HepG2 (cell line): Measurements from ENCODE around the gene ADM5. TPM values are rescaled to one million over a fixed set of nuclear protein-coding genes. Genes with fewer than 3 reads are reported as not detected.

ENCODE experiments used
- DR1 ChIP-seq: sonication (generic); formaldehyde crosslinking; IDR thresholded peaks from 2 replicates; pipeline ENCODE4 v1.8.0; 2021; ENCODE audit warnings: mild to moderate bottlenecking, missing genetic modification reagents, inconsistent platforms
- ESRRA ChIP-seq: sonication (generic); formaldehyde crosslinking; IDR thresholded peaks from 2 replicates; pipeline ENCODE4 v1.5.1; 2020; ENCODE audit warnings: mild to moderate bottlenecking, low read depth, missing genetic modification reagents
- FLYWCH1 ChIP-seq: sonication (generic); formaldehyde crosslinking; IDR thresholded peaks from 2 replicates; pipeline ENCODE4 v1.8.1; 2023; ENCODE audit warnings: mild to moderate bottlenecking, missing genetic modification reagents
- MED1 ChIP-seq: sonication (generic); formaldehyde crosslinking; IDR thresholded peaks from 2 replicates; pipeline ENCODE4 v1.4.0; 2020; ENCODE audit warnings: missing genetic modification reagents
- NFE2 ChIP-seq: sonication (generic); formaldehyde crosslinking; IDR thresholded peaks from 2 replicates; pipeline ENCODE4 v1.4.0; 2020; ENCODE audit warnings: missing genetic modification reagents
- NR2F2 ChIP-seq: IDR thresholded peaks from 2 replicates; pipeline ENCODE4 v1.6.1; 2012; ENCODE audit warnings: low read depth, inconsistent platforms, borderline replicate concordance
- RAD21 ChIP-seq: fragments of 450-650 bp; formaldehyde crosslinking; IDR thresholded peaks from 2 replicates; pipeline ENCODE4 v1.5.0; 2020; ENCODE audit warnings: mild to moderate bottlenecking
- SMC3 ChIP-seq: IDR thresholded peaks from 2 replicates; pipeline ENCODE4 v1.6.1; 2011; ENCODE audit warnings: low read length, improper control_type of control experiment
- ZBTB7A ChIP-seq: sonication (generic); formaldehyde crosslinking; IDR thresholded peaks from 2 replicates; pipeline ENCODE4 v1.8.0; 2022; ENCODE audit warnings: mild to moderate bottlenecking, missing genetic modification reagents
- ZNF12 ChIP-seq: sonication (generic); formaldehyde crosslinking; IDR thresholded peaks from 2 replicates; pipeline ENCODE4 v1.5.0; 2020; ENCODE audit warnings: missing genetic modification reagents
- ZNF264 ChIP-seq: sonication (generic); formaldehyde crosslinking; IDR thresholded peaks from 2 replicates; pipeline ENCODE4 v1.4.0; 2020; ENCODE audit warnings: missing genetic modification reagents
- ZNF660 ChIP-seq: sonication (generic); formaldehyde crosslinking; IDR thresholded peaks from 2 replicates; pipeline ENCODE4 v1.5.1; 2020; ENCODE audit warnings: mild to moderate bottlenecking, low read depth, missing genetic modification reagents, borderline replicate concordance
- polyA plus RNA-seq, 8 experiments: library from polyadenylated mRNA; depleted of rRNA in 3 of 8; stranded (reverse) in 7 of 8; unstranded in 1 of 8; fragments of >200 nt; fragmentation: Illumina TruSeq in 4 of 8; extraction: Trizol in 4 of 8; gene quantifications; 2 replicates each; pipeline versions ENCODE4 v1.2.1 to v1.2.3, GENCODE V29; 2011 to 2016; ENCODE audit warnings: low read depth in 4 of 8, missing spikeins in 1 of 8, mixed read lengths in 1 of 8; ENCODE audit not compliant: insufficient read depth in 1 of 8
- total RNA-seq, 5 experiments: library from RNA; depleted of rRNA; stranded (reverse); fragments of >200 nt; fragmentation: Illumina TruSeq; extraction: Trizol; gene quantifications; 2 replicates each; pipeline ENCODE4 v1.2.3, GENCODE V29; 2016; ENCODE audit warnings: low read depth in 1 of 5
- TF ChIP-seq, protein P1 (sequence below): sonication (generic); formaldehyde crosslinking; IDR thresholded peaks from 2 replicates; pipeline ENCODE4 v1.5.0; 2020; ENCODE audit warnings: mild to moderate bottlenecking, missing genetic modification reagents
- TF ChIP-seq, protein P2 (sequence below): sonication (generic); formaldehyde crosslinking; IDR thresholded peaks from 2 replicates; pipeline ENCODE4 v1.4.0; 2020; ENCODE audit warnings: missing genetic modification reagents, borderline replicate concordance
- TF ChIP-seq, protein P3 (sequence below): sonication (generic); formaldehyde crosslinking; IDR thresholded peaks from 2 replicates; pipeline ENCODE4 v1.8.1; 2023; ENCODE audit warnings: mild to moderate bottlenecking, missing genetic modification reagents
- TF ChIP-seq, protein P4 (sequence below): IDR thresholded peaks from 2 replicates; pipeline ENCODE4 v1.6.1; 2012; ENCODE audit warnings: low read depth, low read length, improper control_type of control experiment

The ADM5 gene
- total and polyA plus RNA-seq, 2 of the 13 experiments (the other 11 are each of a cell fraction or from before 2014, with no cell fraction given), result 2.7 to 4.1 TPM

DNA sequence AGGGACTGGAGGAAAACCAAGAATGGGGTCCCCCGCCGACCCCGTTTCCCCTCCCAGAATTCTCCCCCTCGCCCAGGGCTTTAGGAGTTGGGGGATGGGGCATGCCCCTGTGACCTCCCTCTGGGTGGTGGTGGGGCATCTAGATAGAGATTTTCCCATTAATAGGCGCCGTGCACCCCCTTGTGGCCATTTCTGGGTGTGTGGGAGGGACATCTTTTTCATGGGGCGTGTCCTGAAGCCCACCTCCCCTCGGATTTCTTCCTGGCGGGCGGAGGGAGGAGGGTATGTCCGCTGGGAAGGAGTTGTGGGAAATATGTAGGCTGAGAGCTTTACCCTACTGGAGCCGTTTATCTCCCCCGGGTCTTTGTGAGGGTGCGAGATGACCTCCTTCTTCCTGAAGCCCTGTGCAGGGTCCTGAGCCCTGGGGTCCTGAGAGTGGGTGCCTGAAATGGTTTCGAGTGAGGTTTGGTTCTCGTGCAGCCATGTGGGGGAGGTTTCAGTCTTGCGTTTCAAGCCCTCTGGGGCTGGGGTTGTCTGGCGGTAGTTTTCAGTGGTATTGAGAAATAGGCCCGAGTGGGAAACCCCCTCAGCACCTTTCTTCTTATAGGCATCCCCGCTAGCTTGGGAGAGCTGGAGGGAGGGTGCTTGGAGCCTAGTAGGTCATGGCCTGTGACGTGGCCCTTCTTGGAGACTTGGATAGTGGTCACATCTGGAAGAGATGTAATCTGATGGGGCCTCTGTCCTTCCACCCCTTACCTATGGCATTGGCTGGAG lies 11.3 kb upstream of the ADM5 start (continued):
- TF ChIP-seq, protein P1, sequence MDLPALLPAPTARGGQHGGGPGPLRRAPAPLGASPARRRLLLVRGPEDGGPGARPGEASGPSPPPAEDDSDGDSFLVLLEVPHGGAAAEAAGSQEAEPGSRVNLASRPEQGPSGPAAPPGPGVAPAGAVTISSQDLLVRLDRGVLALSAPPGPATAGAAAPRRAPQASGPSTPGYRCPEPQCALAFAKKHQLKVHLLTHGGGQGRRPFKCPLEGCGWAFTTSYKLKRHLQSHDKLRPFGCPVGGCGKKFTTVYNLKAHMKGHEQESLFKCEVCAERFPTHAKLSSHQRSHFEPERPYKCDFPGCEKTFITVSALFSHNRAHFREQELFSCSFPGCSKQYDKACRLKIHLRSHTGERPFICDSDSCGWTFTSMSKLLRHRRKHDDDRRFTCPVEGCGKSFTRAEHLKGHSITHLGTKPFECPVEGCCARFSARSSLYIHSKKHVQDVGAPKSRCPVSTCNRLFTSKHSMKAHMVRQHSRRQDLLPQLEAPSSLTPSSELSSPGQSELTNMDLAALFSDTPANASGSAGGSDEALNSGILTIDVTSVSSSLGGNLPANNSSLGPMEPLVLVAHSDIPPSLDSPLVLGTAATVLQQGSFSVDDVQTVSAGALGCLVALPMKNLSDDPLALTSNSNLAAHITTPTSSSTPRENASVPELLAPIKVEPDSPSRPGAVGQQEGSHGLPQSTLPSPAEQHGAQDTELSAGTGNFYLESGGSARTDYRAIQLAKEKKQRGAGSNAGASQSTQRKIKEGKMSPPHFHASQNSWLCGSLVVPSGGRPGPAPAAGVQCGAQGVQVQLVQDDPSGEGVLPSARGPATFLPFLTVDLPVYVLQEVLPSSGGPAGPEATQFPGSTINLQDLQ, result no peak
- TF ChIP-seq, protein P2, sequence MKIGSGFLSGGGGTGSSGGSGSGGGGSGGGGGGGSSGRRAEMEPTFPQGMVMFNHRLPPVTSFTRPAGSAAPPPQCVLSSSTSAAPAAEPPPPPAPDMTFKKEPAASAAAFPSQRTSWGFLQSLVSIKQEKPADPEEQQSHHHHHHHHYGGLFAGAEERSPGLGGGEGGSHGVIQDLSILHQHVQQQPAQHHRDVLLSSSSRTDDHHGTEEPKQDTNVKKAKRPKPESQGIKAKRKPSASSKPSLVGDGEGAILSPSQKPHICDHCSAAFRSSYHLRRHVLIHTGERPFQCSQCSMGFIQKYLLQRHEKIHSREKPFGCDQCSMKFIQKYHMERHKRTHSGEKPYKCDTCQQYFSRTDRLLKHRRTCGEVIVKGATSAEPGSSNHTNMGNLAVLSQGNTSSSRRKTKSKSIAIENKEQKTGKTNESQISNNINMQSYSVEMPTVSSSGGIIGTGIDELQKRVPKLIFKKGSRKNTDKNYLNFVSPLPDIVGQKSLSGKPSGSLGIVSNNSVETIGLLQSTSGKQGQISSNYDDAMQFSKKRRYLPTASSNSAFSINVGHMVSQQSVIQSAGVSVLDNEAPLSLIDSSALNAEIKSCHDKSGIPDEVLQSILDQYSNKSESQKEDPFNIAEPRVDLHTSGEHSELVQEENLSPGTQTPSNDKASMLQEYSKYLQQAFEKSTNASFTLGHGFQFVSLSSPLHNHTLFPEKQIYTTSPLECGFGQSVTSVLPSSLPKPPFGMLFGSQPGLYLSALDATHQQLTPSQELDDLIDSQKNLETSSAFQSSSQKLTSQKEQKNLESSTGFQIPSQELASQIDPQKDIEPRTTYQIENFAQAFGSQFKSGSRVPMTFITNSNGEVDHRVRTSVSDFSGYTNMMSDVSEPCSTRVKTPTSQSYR, result peak; percentile 79
- TF ChIP-seq NFE2 (no peak), ZNF660 (CRISPR knock-in tag) (no peak), NR2F2 (0 out of 2 replicates have a peak, but pooled peaks have one; percentile 30), FLYWCH1 (CRISPR knock-in tag) (no peak), DR1 (CRISPR knock-in tag) (no peak), RAD21 (peak; percentile 29; the same call in 1 of the 2 replicates), MED1 (CRISPR knock-in tag) (no peak), ZBTB7A (CRISPR knock-in tag) (peak; percentile 30; the same call in 1 of the 2 replicates), SMC3 (0 out of 2 replicates have a peak, but pooled peaks have one; percentile 16), ZNF12 (CRISPR knock-in tag) (no peak), ZNF264 (CRISPR knock-in tag) (no peak), ESRRA (CRISPR knock-in tag) (no peak)
- TF ChIP-seq, protein P3, sequence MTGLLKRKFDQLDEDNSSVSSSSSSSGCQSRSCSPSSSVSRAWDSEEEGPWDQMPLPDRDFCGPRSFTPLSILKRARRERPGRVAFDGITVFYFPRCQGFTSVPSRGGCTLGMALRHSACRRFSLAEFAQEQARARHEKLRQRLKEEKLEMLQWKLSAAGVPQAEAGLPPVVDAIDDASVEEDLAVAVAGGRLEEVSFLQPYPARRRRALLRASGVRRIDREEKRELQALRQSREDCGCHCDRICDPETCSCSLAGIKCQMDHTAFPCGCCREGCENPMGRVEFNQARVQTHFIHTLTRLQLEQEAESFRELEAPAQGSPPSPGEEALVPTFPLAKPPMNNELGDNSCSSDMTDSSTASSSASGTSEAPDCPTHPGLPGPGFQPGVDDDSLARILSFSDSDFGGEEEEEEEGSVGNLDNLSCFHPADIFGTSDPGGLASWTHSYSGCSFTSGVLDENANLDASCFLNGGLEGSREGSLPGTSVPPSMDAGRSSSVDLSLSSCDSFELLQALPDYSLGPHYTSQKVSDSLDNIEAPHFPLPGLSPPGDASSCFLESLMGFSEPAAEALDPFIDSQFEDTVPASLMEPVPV (CRISPR knock-in tag), result no peak
- TF ChIP-seq, protein P4, sequence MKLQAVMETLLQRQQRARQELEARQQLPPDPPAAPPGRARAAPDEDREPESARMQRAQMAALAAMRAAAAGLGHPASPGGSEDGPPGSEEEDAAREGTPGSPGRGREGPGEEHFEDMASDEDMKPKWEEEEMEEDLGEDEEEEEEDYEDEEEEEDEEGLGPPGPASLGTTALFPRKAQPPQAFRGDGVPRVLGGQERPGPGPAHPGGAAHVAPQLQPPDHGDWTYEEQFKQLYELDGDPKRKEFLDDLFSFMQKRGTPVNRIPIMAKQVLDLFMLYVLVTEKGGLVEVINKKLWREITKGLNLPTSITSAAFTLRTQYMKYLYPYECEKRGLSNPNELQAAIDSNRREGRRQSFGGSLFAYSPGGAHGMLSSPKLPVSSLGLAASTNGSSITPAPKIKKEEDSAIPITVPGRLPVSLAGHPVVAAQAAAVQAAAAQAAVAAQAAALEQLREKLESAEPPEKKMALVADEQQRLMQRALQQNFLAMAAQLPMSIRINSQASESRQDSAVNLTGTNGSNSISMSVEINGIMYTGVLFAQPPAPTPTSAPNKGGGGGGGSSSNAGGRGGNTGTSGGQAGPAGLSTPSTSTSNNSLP, result 0 out of 2 replicates have a peak, but pooled peaks have one; percentile 41
